ENCODE measurements around the gene INSYN2B. TPM values are rescaled to one million over a fixed set of nuclear protein-coding genes. Genes with fewer than 3 reads are reported as not detected.

The INSYN2B gene
- total RNA-seq, 1 donor from 2014 or later: 0.56 TPM

GRCh38 chr5:169911448-169912212, 68.7 kb downstream of the INSYN2B start:
- H3K36me3 Mint-ChIP-seq: no peaks in the 10 kb centered on the region
- peaks cover 40% of the 10 kb centered on the region for H3K27me3 Mint-ChIP-seq (ENCODE audit: low read depth)
- H3K4me1 Mint-ChIP-seq: no peaks in the 10 kb centered on the region
- no peaks in the 10 kb centered on the region for H3K9me3 Mint-ChIP-seq
- no peak for DNase-seq (ENCODE audit: low spot score in 2 of 2, unreplicated experiment in 2 of 2)
- no peak overlapping the region for H3K4me3 Mint-ChIP-seq
- no peak overlapping the region for H3K27ac Mint-ChIP-seq
- TF ChIP-seq, protein P1, sequence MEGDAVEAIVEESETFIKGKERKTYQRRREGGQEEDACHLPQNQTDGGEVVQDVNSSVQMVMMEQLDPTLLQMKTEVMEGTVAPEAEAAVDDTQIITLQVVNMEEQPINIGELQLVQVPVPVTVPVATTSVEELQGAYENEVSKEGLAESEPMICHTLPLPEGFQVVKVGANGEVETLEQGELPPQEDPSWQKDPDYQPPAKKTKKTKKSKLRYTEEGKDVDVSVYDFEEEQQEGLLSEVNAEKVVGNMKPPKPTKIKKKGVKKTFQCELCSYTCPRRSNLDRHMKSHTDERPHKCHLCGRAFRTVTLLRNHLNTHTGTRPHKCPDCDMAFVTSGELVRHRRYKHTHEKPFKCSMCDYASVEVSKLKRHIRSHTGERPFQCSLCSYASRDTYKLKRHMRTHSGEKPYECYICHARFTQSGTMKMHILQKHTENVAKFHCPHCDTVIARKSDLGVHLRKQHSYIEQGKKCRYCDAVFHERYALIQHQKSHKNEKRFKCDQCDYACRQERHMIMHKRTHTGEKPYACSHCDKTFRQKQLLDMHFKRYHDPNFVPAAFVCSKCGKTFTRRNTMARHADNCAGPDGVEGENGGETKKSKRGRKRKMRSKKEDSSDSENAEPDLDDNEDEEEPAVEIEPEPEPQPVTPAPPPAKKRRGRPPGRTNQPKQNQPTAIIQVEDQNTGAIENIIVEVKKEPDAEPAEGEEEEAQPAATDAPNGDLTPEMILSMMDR (IDR thresholded peaks at IDR 0.05; ENCODE audit: unreplicated experiment): no peak

DNA sequence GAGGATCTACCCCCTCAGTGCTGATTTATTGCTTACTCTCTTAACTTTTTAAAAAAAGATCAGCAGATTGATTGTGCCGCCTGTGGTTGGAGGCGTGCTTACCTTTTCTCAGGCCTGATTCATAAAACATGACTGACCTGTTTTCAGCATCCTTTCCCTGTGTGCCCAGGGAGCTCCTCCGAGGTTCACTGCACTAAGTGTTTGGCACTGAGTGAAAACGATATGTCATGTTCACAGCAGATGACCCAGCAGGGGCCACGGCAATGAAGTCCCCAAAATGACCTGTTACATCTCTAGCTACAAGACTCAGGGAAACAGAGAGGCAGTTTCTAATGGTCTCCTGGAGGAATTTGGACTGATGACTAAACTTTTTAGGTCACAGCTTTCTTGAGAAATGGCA, 69.9 kb downstream of the INSYN2B start:
- Mint-ChIP-seq H3K9me3 (no peaks in the 10 kb centered on the region), H3K4me1 (no peaks in the 10 kb centered on the region), H3K27me3 (ENCODE audit: low read depth) (peaks cover 40% of the 10 kb centered on the region), H3K4me3 (no peak overlapping the region), H3K36me3 (no peaks in the 10 kb centered on the region), H3K27ac (no peak overlapping the region)
- no peak for DNase-seq (ENCODE audit: low spot score in 2 of 2, unreplicated experiment in 2 of 2)
- TF ChIP-seq, protein P1 (IDR thresholded peaks at IDR 0.05; ENCODE audit: unreplicated experiment): no peak

- H3K9me3 Mint-ChIP-seq: no peaks in the 10 kb centered on the region
- no peak overlapping the region for H3K4me3 Mint-ChIP-seq
- no peaks in the 10 kb centered on the region for H3K4me1 Mint-ChIP-seq
- H3K27ac Mint-ChIP-seq: no peak overlapping the region
- H3K27me3 Mint-ChIP-seq (ENCODE audit: low read depth): peaks cover 40% of the 10 kb centered on the region
- DNase-seq (ENCODE audit: low spot score in 2 of 2, unreplicated experiment in 2 of 2): no peak
- no peaks in the 10 kb centered on the region for H3K36me3 Mint-ChIP-seq
- TF ChIP-seq, protein P1 (IDR thresholded peaks at IDR 0.05; ENCODE audit: unreplicated experiment): no peak
These were observed 70.3 kb downstream of the INSYN2B start for GRCh38 chr5:169909945-169910344.

GRCh38 chr5:169908864-169909263, 71.4 kb downstream of the INSYN2B start:
- Mint-ChIP-seq H3K27ac (no peak overlapping the region), H3K4me1 (peaks cover 5% of the 10 kb centered on the region), H3K9me3 (no peaks in the 10 kb centered on the region), H3K27me3 (ENCODE audit: low read depth) (peaks cover 35% of the 10 kb centered on the region), H3K4me3 (no peak overlapping the region), H3K36me3 (no peaks in the 10 kb centered on the region)
- TF ChIP-seq, protein P1 (IDR thresholded peaks at IDR 0.05; ENCODE audit: unreplicated experiment): no peak
- no peak for DNase-seq (ENCODE audit: low spot score in 2 of 2, unreplicated experiment in 2 of 2)

- Mint-ChIP-seq H3K4me3 (no peak overlapping the region), H3K36me3 (no peaks in the 10 kb centered on the region), H3K27me3 (ENCODE audit: low read depth) (peaks cover 23% of the 10 kb centered on the region), H3K4me1 (peaks cover 8% of the 10 kb centered on the region), H3K27ac (no peak overlapping the region), H3K9me3 (no peaks in the 10 kb centered on the region)
- DNase-seq (ENCODE audit: low spot score in 2 of 2, unreplicated experiment in 2 of 2): no peak
- TF ChIP-seq, protein P1 (IDR thresholded peaks at IDR 0.05; ENCODE audit: unreplicated experiment): no peak
These were observed 73.3 kb downstream of the INSYN2B start for GRCh38 chr5:169906745-169907649.
